C4-2B (cell line): ENCODE results near the gene PRR23C.

Experiments
- CTCF ChIP-seq: fragments of 450-650 bp; conservative IDR thresholded peaks from 2 replicates; pipeline ENCODE4 v1.5.1; 2017; ENCODE audit warnings: mild to moderate bottlenecking
- ZFX ChIP-seq: fragments of 450-650 bp; IDR thresholded peaks from 2 replicates; pipeline ENCODE4 v1.6.1; 2017

GRCh38 chr3:139032326-139033002 lies 12.2 kb downstream of the PRR23C start:
- no peak for TF ChIP-seq CTCF
- TF ChIP-seq ZFX, result no peak
